Esophagus (tissue), 2 donors: ENCODE results near the gene BAHD1. TPM values are rescaled to one million over a fixed set of nuclear protein-coding genes. Genes with fewer than 3 reads are reported as not detected.

Source experiments
- polyA plus RNA-seq, 2 donors: library from polyadenylated mRNA; stranded (reverse); fragments of 200-250 nt; gene quantifications; one replicate each; pipeline ENCODE4 v1.2.3, GENCODE V29; 2013
- donor health status: healthy with polysubstance abuse.
- donor health status: Bipolar disorder and iron deficiency.

Gene BAHD1
- polyA plus RNA-seq, 2 donors, result 6.7 to 8.1 TPM

Other genes starting within 250 kb of the BAHD1 start
- 10 to 100 TPM; 14.7 to 16.6 TPM for gene PAK6, start 201.9 kb upstream of the BAHD1 start, polyA plus RNA-seq
- gene ANKRD63, start 157.9 kb upstream of the BAHD1 start, polyA plus RNA-seq, result not detected
- 1 to 10 TPM; 5.3 to 7.3 TPM for gene PLCB2, start 133.0 kb upstream of the BAHD1 start, polyA plus RNA-seq
- gene INAFM2, start 117.3 kb upstream of the BAHD1 start, polyA plus RNA-seq, result 1 to 10 TPM; 6.4 to 7.0 TPM
- gene CCDC9B, start 100.0 kb upstream of the BAHD1 start, polyA plus RNA-seq, result 10 to 100 TPM; 21.1 to 58.1 TPM
- gene PHGR1, start 89.9 kb upstream of the BAHD1 start, polyA plus RNA-seq, result 1 to 10 TPM in 1 of 2 donors, under 1 TPM in 1; 0.25 to 2.8 TPM
- 1 to 10 TPM in 1 of 2 donors, under 1 TPM in 1; 0.33 to 1.3 TPM for gene DISP2, start 82.7 kb upstream of the BAHD1 start, polyA plus RNA-seq
- gene KNSTRN, start 58.2 kb upstream of the BAHD1 start, polyA plus RNA-seq, result 10 to 100 TPM; 11.3 TPM
- gene IVD, start 35.2 kb upstream of the BAHD1 start, polyA plus RNA-seq, result 10 to 100 TPM; 13.4 to 14.9 TPM
- gene CHST14, start 30.0 kb downstream of the BAHD1 start, polyA plus RNA-seq, result 1 to 10 TPM; 4.3 to 4.4 TPM
- 10 to 100 TPM in 1 of 2 donors, 1 to 10 TPM in 1; 7.9 to 11.1 TPM for gene CCDC32, start 124.1 kb downstream of the BAHD1 start, polyA plus RNA-seq
- 1 to 10 TPM; 5.0 to 7.3 TPM for gene RPUSD2, start 128.3 kb downstream of the BAHD1 start, polyA plus RNA-seq
- gene KNL1, start 153.3 kb downstream of the BAHD1 start, polyA plus RNA-seq, result 1 to 10 TPM; 1.8 to 2.6 TPM